ENCODE data around the gene SECISBP2. TPM values are rescaled to one million over a fixed set of nuclear protein-coding genes. Genes with fewer than 3 reads are reported as not detected.

Gene SECISBP2
- 18.7 to 21.0 TPM (median 19.1 TPM) in 5 replicates for total RNA-seq (2022; extraction: Qiagen RNA extraction; ENCODE audit: low read depth)

GRCh38 chr9:89318123-89319014 is at the start of gene SECISBP2:
Gene SECISBP2, plus strand, starts transcription at chr9:89318500. Its CDS starts 77 bp downstream, at chr9:89318577.

GRCh38 chr9:89310475-89311345 is 7.6 kb upstream of the SECISBP2 start, which contains the start of gene CKS2:
Gene CKS2, plus strand, starts transcription at chr9:89311195. Its CDS starts 98 bp downstream, at chr9:89311293.

Other genes with a start within 250 kb of the SECISBP2 start
- gene SHC3, start 139.7 kb upstream of the SECISBP2 start, total RNA-seq (2022; extraction: Qiagen RNA extraction; ENCODE audit: low read depth) = 0.41 to 0.80 TPM (median 0.50 TPM) in 5 replicates
- gene CKS2, start 7.3 kb upstream of the SECISBP2 start, total RNA-seq (2022; extraction: Qiagen RNA extraction; ENCODE audit: low read depth) = 356 to 464 TPM (median 434 TPM) in 5 replicates
- gene SEMA4D, start 179.6 kb downstream of the SECISBP2 start, total RNA-seq (2022; extraction: Qiagen RNA extraction; ENCODE audit: low read depth) = 4.3 to 6.3 TPM (median 5.2 TPM) in 5 replicates

Measured in A549 treated with CpdA at 1 μM for 4 hours (cell line).